Ishikawa (cell line): ENCODE results near the gene RAB37.

Experiments used
- CREB1 ChIP-seq: IDR thresholded peaks from 2 replicates; pipeline ENCODE4 v1.6.1; 2012; ENCODE audit warnings: low read depth
- EGR1 ChIP-seq: IDR thresholded peaks from 2 replicates; pipeline ENCODE4 v1.6.1; 2012
- EP300 ChIP-seq: IDR thresholded peaks from 2 replicates; pipeline ENCODE4 v1.6.1; 2012; ENCODE audit warnings: borderline replicate concordance
- REST ChIP-seq: IDR thresholded peaks from 2 replicates; pipeline ENCODE4 v1.6.1; 2012; ENCODE audit warnings: low read depth, mild to moderate bottlenecking
- TAF1 ChIP-seq: IDR thresholded peaks from 2 replicates; pipeline ENCODE4 v1.6.1; 2012; ENCODE audit warnings: low read depth, mild to moderate bottlenecking
- TEAD4 ChIP-seq: IDR thresholded peaks from 2 replicates; pipeline ENCODE4 v1.6.1; 2012
- ZBTB7A ChIP-seq: IDR thresholded peaks from 2 replicates; pipeline ENCODE4 v1.6.1; 2012; ENCODE audit warnings: low read depth
- TF ChIP-seq, protein P1 (sequence below): IDR thresholded peaks from 2 replicates; pipeline ENCODE4 v1.6.1; 2012

GRCh38 chr17:74773414-74773813, 36.4 kb downstream of the RAB37 start:
- no peak for TF ChIP-seq EP300
- no peak for TF ChIP-seq TEAD4
- TF ChIP-seq, protein P1, sequence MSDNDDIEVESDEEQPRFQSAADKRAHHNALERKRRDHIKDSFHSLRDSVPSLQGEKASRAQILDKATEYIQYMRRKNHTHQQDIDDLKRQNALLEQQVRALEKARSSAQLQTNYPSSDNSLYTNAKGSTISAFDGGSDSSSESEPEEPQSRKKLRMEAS, result no peak
- TF ChIP-seq REST, result no peak
- TF ChIP-seq CREB1, result no peak
- TF ChIP-seq ZBTB7A, result no peak
- TF ChIP-seq EGR1, result no peak
- no peak for TF ChIP-seq TAF1
